ENCODE results near the gene APOA1. TPM values are rescaled to one million over a fixed set of nuclear protein-coding genes. Genes with fewer than 3 reads are reported as not detected.

Gene APOA1
- polyA plus RNA-seq, 1 of the 3 experiments (the other 2 are of a cell fraction), result 0.20 TPM

- no peaks in the 10 kb centered on the region for H4K20me1 ChIP-seq (ENCODE audit: insufficient read depth)
- no peak within 1 kb of the TSS for H2AFZ ChIP-seq (ENCODE audit: low read depth)
- H3K27ac ChIP-seq (ENCODE audit: low read depth in 2 of 2, low read length in 1 of 2), result no peak within 1 kb of the TSS
- H3K4me3 ChIP-seq (ENCODE audit: low read depth in 2 of 2, low read length in 1 of 2), result no peak within 1 kb of the TSS
- H3K79me2 ChIP-seq (ENCODE audit: insufficient read depth), result no peaks in the 10 kb centered on the region
- H3K27me3 ChIP-seq (ENCODE audit: insufficient read depth), result no peaks in the 10 kb centered on the region
- WGBS (ENCODE audit: low lambda C conversion rate), result 80% methylated on average over 16 of the region's 16 CpGs
- no peak within 1 kb of the TSS for H3K4me2 ChIP-seq
- H3K36me3 ChIP-seq (replicated peaks in 1 of 2; ENCODE audit: control insufficient read depth in 1 of 2, insufficient read depth in 2 of 2, low read length in 1 of 2), result no peaks in the 10 kb centered on the region
- H3K4me1 ChIP-seq (ENCODE audit: control insufficient read depth in 1 of 2, insufficient read depth in 2 of 2, low read depth in 1 of 2, low read length in 1 of 2), result peaks cover 0 to 11% of the 10 kb centered on the region in 2 experiments; a peak in 1 of 4 replicates
- ChIA-PET POLR2A (no interaction called here), CTCF (interaction anchor here (0.6 to 2.8 kb wide), 5 partner anchors 13 to 1492 kb away, joined by 3 to 13 read pairs (median 3); partner anchors contain the start of gene APOA5)
- no peaks in the 10 kb centered on the region for H3K9me3 ChIP-seq
- H3K9me2 ChIP-seq, result no peaks in the 10 kb centered on the region
- no peaks in the 10 kb centered on the region for H3F3A ChIP-seq (replicated peaks; ENCODE audit: insufficient read depth)
- DNase-seq, result no peak
- TF ChIP-seq FOSL2 (IDR thresholded peaks at IDR 0.05; ENCODE audit: borderline replicate concordance, low read depth) (no peak), NFIC (IDR thresholded peaks at IDR 0.05; ENCODE audit: borderline replicate concordance) (no peak), RFX5 (IDR thresholded peaks at IDR 0.05; ENCODE audit: low read length) (no peak), USF2 (IDR thresholded peaks at IDR 0.05; ENCODE audit: borderline replicate concordance, low read depth, low read length) (no peak), EZH2phosphoT487 (IDR thresholded peaks at IDR 0.05; ENCODE audit: borderline replicate concordance, low read depth) (no peak), EP300 (IDR thresholded peaks at IDR 0.05; ENCODE audit: borderline replicate concordance in 1 of 2, low read depth in 1 of 2, low read length in 1 of 2) (no peak), MEF2A (IDR thresholded peaks at IDR 0.05; ENCODE audit: borderline replicate concordance, low read depth) (no peak)
- H3K9ac ChIP-seq, result no peak within 1 kb of the TSS
These were observed 14.2 kb downstream of the APOA1 start, which contains the start of gene APOA4 for GRCh38 chr11:116823031-116823843. Gene APOA4 (minus strand): TSS chr11:116823304. CDS start chr11:116823191, 113 bp downstream.

GRCh38 chr11:116822575-116822974 lies 14.8 kb downstream of the APOA1 start:
- Histone ChIP-seq H3K4me1 (ENCODE audit: control insufficient read depth in 1 of 2, insufficient read depth in 2 of 2, low read depth in 1 of 2, low read length in 1 of 2) (peaks cover 0 to 8% of the 10 kb centered on the region in 2 experiments; a peak in 1 of 4 replicates), H2AFZ (ENCODE audit: low read depth) (no peak overlapping the region), H3K4me3 (ENCODE audit: low read depth in 2 of 2, low read length in 1 of 2) (no peak overlapping the region), H3K79me2 (ENCODE audit: insufficient read depth) (no peaks in the 10 kb centered on the region), H3K27ac (ENCODE audit: low read depth in 2 of 2, low read length in 1 of 2) (no peak overlapping the region), H3K4me2 (no peak overlapping the region), H3K9ac (no peak overlapping the region), H3K27me3 (ENCODE audit: insufficient read depth) (no peaks in the 10 kb centered on the region), H3K9me3 (no peaks in the 10 kb centered on the region), H4K20me1 (ENCODE audit: insufficient read depth) (no peaks in the 10 kb centered on the region), H3F3A (replicated peaks; ENCODE audit: insufficient read depth) (no peaks in the 10 kb centered on the region), H3K9me2 (no peaks in the 10 kb centered on the region), H3K36me3 (replicated peaks in 1 of 2; ENCODE audit: control insufficient read depth in 1 of 2, insufficient read depth in 2 of 2, low read length in 1 of 2) (no peaks in the 10 kb centered on the region)
- ChIA-PET CTCF (interaction anchor here (0.6 to 2.8 kb wide), 5 partner anchors 14 to 1492 kb away, joined by 3 to 13 read pairs (median 3); partner anchors contain the start of gene APOA5), POLR2A (no interaction called here)
- DNase-seq, result no peak
- no peak for TF ChIP-seq SMC3 (IDR thresholded peaks at IDR 0.05; ENCODE audit: low read depth, low read length)
- no peak for TF ChIP-seq EZH2phosphoT487 (IDR thresholded peaks at IDR 0.05; ENCODE audit: borderline replicate concordance, low read depth)
- no peak for TF ChIP-seq PBX3 (IDR thresholded peaks at IDR 0.05)
- no peak for TF ChIP-seq TAF1 (IDR thresholded peaks at IDR 0.05; ENCODE audit: borderline replicate concordance, low read depth, low read length)
- no peak for TF ChIP-seq JUND (IDR thresholded peaks at IDR 0.05)
- no peak for TF ChIP-seq ELF1 (IDR thresholded peaks at IDR 0.05)
- TF ChIP-seq IRF3 (IDR thresholded peaks at IDR 0.05; ENCODE audit: low read depth, low read length), result no peak
- no peak for TF ChIP-seq TEAD4 (IDR thresholded peaks at IDR 0.05; ENCODE audit: borderline replicate concordance, insufficient read depth)
- TF ChIP-seq RXRA (IDR thresholded peaks at IDR 0.05; ENCODE audit: borderline replicate concordance, low read depth), result no peak
- TF ChIP-seq POLR2AphosphoS5 (IDR thresholded peaks at IDR 0.05; ENCODE audit: low read depth, low read length), result no peak
- WGBS (ENCODE audit: low lambda C conversion rate), result 71% methylated on average over 5 of the region's 5 CpGs
